ENCODE results near the gene SNAP25. TPM values are rescaled to one million over a fixed set of nuclear protein-coding genes. Genes with fewer than 3 reads are reported as not detected.

The SNAP25 gene
- total RNA-seq, 2 donors from 2014 or later, result 0.11 TPM; not detected in 1

DNA sequence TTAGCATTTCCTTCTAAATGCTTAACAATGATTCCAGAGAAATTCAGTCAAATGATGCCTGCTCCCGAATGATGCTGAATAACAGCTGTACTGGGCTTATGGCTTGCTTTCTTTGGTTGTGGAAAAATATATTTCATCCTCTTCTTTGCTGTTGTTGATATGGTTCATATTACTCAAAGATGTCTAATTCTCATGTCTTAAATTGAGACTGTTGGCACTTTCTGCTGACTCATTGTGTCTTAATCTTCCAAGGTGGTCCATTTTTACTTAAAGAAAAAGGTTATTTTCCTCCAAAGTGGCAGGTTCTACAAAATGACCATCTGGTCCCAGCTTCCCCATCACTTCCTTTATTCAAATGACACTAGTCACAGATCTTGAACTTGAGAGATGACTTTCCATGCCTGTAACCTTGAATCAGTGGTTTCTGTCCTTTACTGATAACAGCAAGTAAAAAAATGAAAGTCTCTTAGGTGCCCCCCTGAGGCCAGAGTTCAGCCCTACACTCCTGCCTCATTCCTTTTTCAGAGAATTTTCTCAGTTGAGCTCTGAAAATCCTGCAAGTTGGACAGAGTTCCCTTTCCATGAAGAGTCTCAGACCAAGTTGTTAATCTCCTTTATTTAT is 6.9 kb downstream of the SNAP25 start:
- H3K27ac ChIP-seq (ENCODE audit: low read depth, low read length), result no peak overlapping the region
- DNase-seq, result peak; percentile 71
- H3K36me3 Mint-ChIP-seq (ENCODE audit: low read depth), result no peaks in the 10 kb centered on the region
- TF ChIP-seq, protein P1, sequence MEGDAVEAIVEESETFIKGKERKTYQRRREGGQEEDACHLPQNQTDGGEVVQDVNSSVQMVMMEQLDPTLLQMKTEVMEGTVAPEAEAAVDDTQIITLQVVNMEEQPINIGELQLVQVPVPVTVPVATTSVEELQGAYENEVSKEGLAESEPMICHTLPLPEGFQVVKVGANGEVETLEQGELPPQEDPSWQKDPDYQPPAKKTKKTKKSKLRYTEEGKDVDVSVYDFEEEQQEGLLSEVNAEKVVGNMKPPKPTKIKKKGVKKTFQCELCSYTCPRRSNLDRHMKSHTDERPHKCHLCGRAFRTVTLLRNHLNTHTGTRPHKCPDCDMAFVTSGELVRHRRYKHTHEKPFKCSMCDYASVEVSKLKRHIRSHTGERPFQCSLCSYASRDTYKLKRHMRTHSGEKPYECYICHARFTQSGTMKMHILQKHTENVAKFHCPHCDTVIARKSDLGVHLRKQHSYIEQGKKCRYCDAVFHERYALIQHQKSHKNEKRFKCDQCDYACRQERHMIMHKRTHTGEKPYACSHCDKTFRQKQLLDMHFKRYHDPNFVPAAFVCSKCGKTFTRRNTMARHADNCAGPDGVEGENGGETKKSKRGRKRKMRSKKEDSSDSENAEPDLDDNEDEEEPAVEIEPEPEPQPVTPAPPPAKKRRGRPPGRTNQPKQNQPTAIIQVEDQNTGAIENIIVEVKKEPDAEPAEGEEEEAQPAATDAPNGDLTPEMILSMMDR (conservative IDR thresholded peaks at IDR 0.05), result peak; percentile 84
- H3K36me3 ChIP-seq (ENCODE audit: control insufficient read depth, insufficient read depth, low read length), result no peaks in the 10 kb centered on the region
- no peak overlapping the region for H3K9ac ChIP-seq (ENCODE audit: extremely low read depth, low read length, poor library complexity, severe bottlenecking)
- no peaks in the 10 kb centered on the region for H3K4me1 ChIP-seq (ENCODE audit: control insufficient read depth, insufficient read depth, low read length)
- H3K27me3 ChIP-seq (ENCODE audit: control insufficient read depth, insufficient read depth, low read length, poor library complexity, severe bottlenecking), result peaks cover 15% of the 10 kb centered on the region
- H3K4me1 Mint-ChIP-seq, result peaks cover 3% of the 10 kb centered on the region
- H3K9me3 Mint-ChIP-seq, result no peaks in the 10 kb centered on the region
- no peak overlapping the region for H3K27ac Mint-ChIP-seq
- no peak overlapping the region for H3K4me3 Mint-ChIP-seq
- WGBS, 2 experiments (ENCODE audit: insufficient coverage in 1 of 2, insufficient read length in 1 of 2), result 100% methylated on average over 1 of the region's 1 CpG; no CpG with 5 or more reads in 1 of the 2 experiments
- H3K4me3 ChIP-seq (ENCODE audit: low read length), result no peak overlapping the region
- H3K27me3 Mint-ChIP-seq (ENCODE audit: insufficient read depth), result peaks cover 15% of the 10 kb centered on the region
- H3K9me3 ChIP-seq (ENCODE audit: control insufficient read depth, low read length), result no peaks in the 10 kb centered on the region

DNA sequence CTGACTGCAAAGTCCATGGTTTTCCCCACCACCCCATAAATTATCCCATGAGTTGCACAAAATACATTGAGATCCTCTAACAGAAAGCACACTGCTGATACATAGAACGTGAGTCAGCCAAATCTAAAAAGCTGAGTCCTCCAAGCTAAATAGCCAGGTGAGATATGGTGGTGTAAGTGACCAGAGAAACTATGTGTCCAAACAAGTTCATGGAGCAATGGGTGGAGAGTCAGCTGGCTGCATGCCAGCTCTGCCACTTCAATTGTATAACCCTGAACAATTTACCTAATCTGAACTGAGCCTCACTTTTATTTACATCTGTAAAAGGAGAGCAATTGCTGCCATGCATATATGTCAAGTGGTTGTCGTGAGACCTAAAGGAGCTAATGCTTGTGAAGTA is 9.7 kb downstream of the SNAP25 start:
- 75 to 81% methylated on average over 1 to 2 of the region's 2 CpGs for WGBS, 2 experiments (ENCODE audit: insufficient coverage in 1 of 2, insufficient read length in 1 of 2)
- no peak overlapping the region for H3K27ac ChIP-seq (ENCODE audit: low read depth, low read length)
- Mint-ChIP-seq H3K9me3 (no peaks in the 10 kb centered on the region), H3K27me3 (ENCODE audit: insufficient read depth) (peaks cover 3% of the 10 kb centered on the region), H3K4me1 (peaks cover 3% of the 10 kb centered on the region), H3K36me3 (ENCODE audit: low read depth) (no peaks in the 10 kb centered on the region), H3K4me3 (no peak overlapping the region), H3K27ac (no peak overlapping the region)
- no peak overlapping the region for H3K9ac ChIP-seq (ENCODE audit: extremely low read depth, low read length, poor library complexity, severe bottlenecking)
- no peak overlapping the region for H3K4me3 ChIP-seq (ENCODE audit: low read length)
- no peak for DNase-seq
- no peaks in the 10 kb centered on the region for H3K27me3 ChIP-seq (ENCODE audit: control insufficient read depth, insufficient read depth, low read length, poor library complexity, severe bottlenecking)
- no peaks in the 10 kb centered on the region for H3K9me3 ChIP-seq (ENCODE audit: control insufficient read depth, low read length)
- TF ChIP-seq, protein P1 (conservative IDR thresholded peaks at IDR 0.05), result no peak
- no peaks in the 10 kb centered on the region for H3K4me1 ChIP-seq (ENCODE audit: control insufficient read depth, insufficient read depth, low read length)
- H3K36me3 ChIP-seq (ENCODE audit: control insufficient read depth, insufficient read depth, low read length), result no peaks in the 10 kb centered on the region

DNA sequence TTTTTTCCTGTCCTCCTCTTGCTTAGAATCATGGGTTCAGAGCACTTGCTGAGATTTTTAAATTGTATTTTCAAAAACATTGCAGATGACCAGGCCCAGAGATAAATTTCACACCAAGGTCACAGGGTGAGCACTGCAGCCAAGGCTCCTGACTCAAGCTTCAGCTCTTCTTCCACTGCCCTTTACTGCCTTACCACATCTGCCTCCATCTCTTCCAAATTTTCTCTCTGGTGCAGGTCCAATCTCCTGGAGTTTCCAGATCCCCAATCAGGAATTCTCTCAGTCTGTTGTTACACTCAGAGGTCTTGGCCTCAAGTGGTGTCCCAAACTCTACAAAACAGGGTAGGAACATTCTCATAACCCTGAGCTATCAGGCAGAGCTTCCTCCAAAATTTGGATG is 12.7 kb downstream of the SNAP25 start:
- DNase-seq, result no peak
- Histone ChIP-seq H3K36me3 (ENCODE audit: control insufficient read depth, insufficient read depth, low read length) (no peaks in the 10 kb centered on the region), H3K9me3 (ENCODE audit: control insufficient read depth, low read length) (no peaks in the 10 kb centered on the region), H3K4me3 (ENCODE audit: low read length) (no peak overlapping the region), H3K4me1 (ENCODE audit: control insufficient read depth, insufficient read depth, low read length) (no peaks in the 10 kb centered on the region), H3K9ac (ENCODE audit: extremely low read depth, low read length, poor library complexity, severe bottlenecking) (no peak overlapping the region), H3K27me3 (ENCODE audit: control insufficient read depth, insufficient read depth, low read length, poor library complexity, severe bottlenecking) (no peaks in the 10 kb centered on the region), H3K27ac (ENCODE audit: low read depth, low read length) (no peak overlapping the region)
- Mint-ChIP-seq H3K27me3 (ENCODE audit: insufficient read depth) (peaks cover 3% of the 10 kb centered on the region), H3K36me3 (ENCODE audit: low read depth) (no peaks in the 10 kb centered on the region), H3K4me3 (no peak overlapping the region), H3K4me1 (no peaks in the 10 kb centered on the region), H3K9me3 (no peaks in the 10 kb centered on the region), H3K27ac (no peak overlapping the region)
- TF ChIP-seq, protein P1 (conservative IDR thresholded peaks at IDR 0.05), result no peak

Measured in endodermal cell (in vitro differentiated cells).